HCT116 (cell line): ENCODE data around the gene KCNV2. TPM values are rescaled to one million over a fixed set of nuclear protein-coding genes. Genes with fewer than 3 reads are reported as not detected.

Experiments
- ATAC-seq: fragments of 200-7000 bp; cut with Tn5 transposase; 2 replicates; pipeline ENCODE4 v1.9.1; 2020; ENCODE audit warnings: mild to moderate bottlenecking, moderate library complexity
- BruUV-seq: library from RNA; stranded (reverse); fragments of 400-500 nt; replicated peaks from 2 replicates; lab custom pipeline; 2021; lab: Mats Ljungman, UMichigan
- CTCF ChIA-PET: fragments of 300-600 bp; sonication (Branson Sonifier 250); formaldehyde crosslinking; loops from one replicate; lab custom pipeline; 2021; ENCODE audit warnings: antibody characterized with exemption; lab: Charles Lee
- POLR2A ChIA-PET: fragments of 300-600, 350-600 bp; sonication (Branson Sonifier 250); formaldehyde crosslinking; loops from one replicate; lab custom pipeline; 2021; ENCODE audit warnings: antibody characterized with exemption; lab: Charles Lee
- RAD21 ChIA-PET, 2 experiments: fragments of 300-600 bp; sonication (Branson Sonifier 250); formaldehyde crosslinking; loops; one replicate each; lab custom pipeline; 2023; ENCODE audit warnings: low total read pairs in 2 of 2; ENCODE audit not compliant: uncharacterized antibody in 2 of 2, unreplicated experiment in 2 of 2, low non-redundant PET in 1 of 2; lab: Charles Lee
- DNase-seq: peaks from one replicate; pipeline ENCODE4 v3.0.0-alpha.2; 2010; ENCODE audit warnings: low read depth, low spot score
- H2AFZ ChIP-seq: fragments of 200-600 bp; shearing (Covaris generic), sonication (generic); 2 replicates; pipeline ENCODE4 v1.6.1; 2017; ENCODE audit warnings: low read depth, mixed run types, mixed read lengths, antibody characterized with exemption, low read length; ENCODE audit not compliant: poor library complexity, severe bottlenecking
- H3K27ac ChIP-seq: 2 replicates; pipeline ENCODE4 v1.5.1; 2012; ENCODE audit warnings: low read depth, low read length
- H3K27me3 ChIP-seq: fragments of 200-600 bp; sonication (generic); 2 replicates; pipeline ENCODE4 v1.6.1; 2016; ENCODE audit warnings: mixed run types, low read length, mixed read lengths; ENCODE audit not compliant: insufficient read depth
- H3K36me3 ChIP-seq, 2 experiments: fragments of 200-500 bp in 1 of 2; fragments of 200-600 bp in 1 of 2; sonication (Bioruptor generic) in 1 of 2; sonication (generic) in 1 of 2; 2 replicates each; pipeline versions ENCODE4 v1.5.1 to v1.6.1; 2014 to 2016; ENCODE audit warnings: low read length in 2 of 2, inconsistent platforms in 1 of 2, mixed read lengths in 1 of 2, mixed run types in 1 of 2; ENCODE audit not compliant: insufficient read depth in 2 of 2, control insufficient read depth in 1 of 2
- H3K4me1 ChIP-seq, 2 experiments: fragments of 200-600 bp in 1 of 2; sonication (generic) in 1 of 2; 2 replicates each; pipeline versions ENCODE4 v1.5.1 to v1.6.1; 2012 to 2017; ENCODE audit warnings: low read length in 2 of 2, inconsistent platforms in 1 of 2, mild to moderate bottlenecking in 1 of 2, mixed read lengths in 1 of 2, mixed run types in 1 of 2, moderate library complexity in 1 of 2; ENCODE audit not compliant: insufficient read depth in 2 of 2, control insufficient read depth in 1 of 2
- H3K4me2 ChIP-seq: fragments of 200-600 bp; sonication (generic); 2 replicates; pipeline ENCODE4 v1.6.1; 2017; ENCODE audit warnings: mixed run types, low read length, mixed read lengths
- H3K4me3 ChIP-seq, 2 experiments: fragments of 200-600 bp in 1 of 2; sonication (generic) in 1 of 2; replicated peaks in 1 of 2; 2 replicates each; pipeline ENCODE4 v1.5.1; 2011 to 2016; ENCODE audit warnings: low read length in 2 of 2, control low read depth in 1 of 2, low read depth in 1 of 2, mild to moderate bottlenecking in 1 of 2, mixed read lengths in 1 of 2, mixed run types in 1 of 2
- H3K79me2 ChIP-seq: fragments of 200-600 bp; sonication (generic); 2 replicates; pipeline ENCODE4 v1.6.1; 2017; ENCODE audit warnings: mild to moderate bottlenecking, mixed run types, low read length, moderate library complexity, mixed read lengths; ENCODE audit not compliant: insufficient read depth
- H3K9ac ChIP-seq: fragments of 200-600 bp; sonication (generic); 2 replicates; pipeline ENCODE4 v1.6.1; 2016; ENCODE audit warnings: low read length, mixed read lengths
- H3K9me2 ChIP-seq: fragments of 200-600 bp; sonication (generic), shearing (Covaris generic); 2 replicates; pipeline ENCODE4 v1.6.1; 2017; ENCODE audit warnings: mixed run types, mild to moderate bottlenecking, moderate library complexity; ENCODE audit not compliant: insufficient read depth
- H3K9me3 ChIP-seq, 2 experiments: fragments of 200-500 bp in 1 of 2; fragments of 200-600 bp in 1 of 2; sonication (Bioruptor generic) in 1 of 2; sonication (generic) in 1 of 2; 2 replicates each; pipeline ENCODE4 v1.6.1; 2014 to 2017; ENCODE audit warnings: low read length in 2 of 2, mixed read lengths in 2 of 2, inconsistent platforms in 1 of 2, low read depth in 1 of 2, mild to moderate bottlenecking in 1 of 2, mixed run types in 1 of 2, moderate library complexity in 1 of 2; ENCODE audit not compliant: control insufficient read depth in 1 of 2, insufficient read depth in 1 of 2
- H4K20me1 ChIP-seq: fragments of 200-600 bp; sonication (generic), shearing (Covaris generic); 2 replicates; pipeline ENCODE4 v1.6.1; 2017; ENCODE audit warnings: mixed run types, mild to moderate bottlenecking, moderate library complexity; ENCODE audit not compliant: insufficient read depth
- ATF3 ChIP-seq: IDR thresholded peaks from 2 replicates; pipeline ENCODE4 v1.6.1; 2012
- CEBPB ChIP-seq: IDR thresholded peaks from 2 replicates; pipeline ENCODE4 v1.6.1; 2012; ENCODE audit warnings: low read depth
- ELF1 ChIP-seq: IDR thresholded peaks from 2 replicates; pipeline ENCODE4 v1.6.1; 2012; ENCODE audit warnings: low read depth, borderline replicate concordance
- EZH2 ChIP-seq: fragments of 200-600 bp; sonication (generic); IDR thresholded peaks from 2 replicates; pipeline ENCODE4 v1.6.1; 2017; ENCODE audit warnings: antibody characterized with exemption, mixed run types
- FOSL1 ChIP-seq: IDR thresholded peaks from 2 replicates; pipeline ENCODE4 v1.6.1; 2012; ENCODE audit warnings: low read depth
- POLR2AphosphoS5 ChIP-seq: IDR thresholded peaks from 2 replicates; pipeline ENCODE4 v1.6.1; 2011; ENCODE audit warnings: mild to moderate bottlenecking, low read depth, low read length, moderate library complexity
- REST ChIP-seq: IDR thresholded peaks from 2 replicates; pipeline ENCODE4 v1.6.1; 2012; ENCODE audit warnings: low read depth
- SP1 ChIP-seq: IDR thresholded peaks from 2 replicates; pipeline ENCODE4 v1.6.1; 2012; ENCODE audit warnings: low read depth
- SRF ChIP-seq: IDR thresholded peaks from 2 replicates; pipeline ENCODE4 v1.6.1; 2012; ENCODE audit warnings: low read depth
- TCF7L2 ChIP-seq: IDR thresholded peaks from 2 replicates; pipeline ENCODE4 v1.7.0; 2011; ENCODE audit warnings: borderline replicate concordance, inconsistent platforms; ENCODE audit not compliant: insufficient read depth, insufficient read length; ENCODE audit errors: extremely low read depth
- YY1 ChIP-seq: IDR thresholded peaks from 2 replicates; pipeline ENCODE4 v1.6.1; 2011; ENCODE audit warnings: low read length, low read depth, moderate library complexity, mild to moderate bottlenecking; ENCODE audit not compliant: insufficient replicate concordance; ENCODE audit errors: extremely low read depth
- intact Hi-C: fragments of 100-400 bp; cut with micrococcal nuclease; formaldehyde crosslinking; loops from 2 replicates; pipeline ENCODE4 v1.10.0; 2022
- total RNA-seq: library from RNA; stranded (reverse); gene quantifications from one replicate; pipeline ENCODE4 v1.2.1, GENCODE V29; 2021; ENCODE audit not compliant: unreplicated experiment

The KCNV2 gene
- total RNA-seq, 1 experiment from 2014 or later = not detected

- BruUV-seq = no TSS peak
- Histone ChIP-seq H3K4me3 (no peak overlapping the region), H3K79me2 (no peaks in the 10 kb centered on the region), H3K27me3 (no peaks in the 10 kb centered on the region), H2AFZ (no peak overlapping the region), H3K27ac (no peak overlapping the region), H3K9ac (no peak overlapping the region), H3K36me3 (peaks cover 0 to 5% of the 10 kb centered on the region in 2 experiments; a peak in 1 of 4 replicates), H3K9me3 (no peaks in the 10 kb centered on the region), H3K4me2 (no peak overlapping the region), H3K4me1 (no peaks in the 10 kb centered on the region), H3K9me2 (no peaks in the 10 kb centered on the region), H4K20me1 (no peaks in the 10 kb centered on the region)
- ChIA-PET RAD21 (no interaction called here), POLR2A (no interaction called here), CTCF (no interaction called here)
- intact Hi-C loops = no loop called here
- ATAC-seq = no peak
- no peak for DNase-seq
- no peak for TF ChIP-seq TCF7L2
- no peak for TF ChIP-seq SP1
- TF ChIP-seq CEBPB = no peak
- no peak for TF ChIP-seq SRF
- TF ChIP-seq FOSL1 = no peak
- no peak for TF ChIP-seq ELF1
- no peak for TF ChIP-seq YY1
- TF ChIP-seq EZH2 = no peak
- no peak for TF ChIP-seq ATF3
- TF ChIP-seq POLR2AphosphoS5 = no peak
- TF ChIP-seq REST = no peak
Measured at GRCh38 chr9:2718001-2718697, 839 bp downstream of the KCNV2 start.
